GM21367 (cell line): ENCODE data around the gene WFDC10B.
"Not testable (repeated sequence)": the region's sequence is repeated elsewhere in the genome, so short reads cannot be mapped to it uniquely, and the experiment has no call there.

ENCODE experiments used
- ATAC-seq: cut with Tn5 transposase; IDR thresholded peaks from one replicate; pipeline ENCODE4 v1.9.1; 2021; ENCODE audit not compliant: unreplicated experiment

Gene WFDC10B

DNA sequence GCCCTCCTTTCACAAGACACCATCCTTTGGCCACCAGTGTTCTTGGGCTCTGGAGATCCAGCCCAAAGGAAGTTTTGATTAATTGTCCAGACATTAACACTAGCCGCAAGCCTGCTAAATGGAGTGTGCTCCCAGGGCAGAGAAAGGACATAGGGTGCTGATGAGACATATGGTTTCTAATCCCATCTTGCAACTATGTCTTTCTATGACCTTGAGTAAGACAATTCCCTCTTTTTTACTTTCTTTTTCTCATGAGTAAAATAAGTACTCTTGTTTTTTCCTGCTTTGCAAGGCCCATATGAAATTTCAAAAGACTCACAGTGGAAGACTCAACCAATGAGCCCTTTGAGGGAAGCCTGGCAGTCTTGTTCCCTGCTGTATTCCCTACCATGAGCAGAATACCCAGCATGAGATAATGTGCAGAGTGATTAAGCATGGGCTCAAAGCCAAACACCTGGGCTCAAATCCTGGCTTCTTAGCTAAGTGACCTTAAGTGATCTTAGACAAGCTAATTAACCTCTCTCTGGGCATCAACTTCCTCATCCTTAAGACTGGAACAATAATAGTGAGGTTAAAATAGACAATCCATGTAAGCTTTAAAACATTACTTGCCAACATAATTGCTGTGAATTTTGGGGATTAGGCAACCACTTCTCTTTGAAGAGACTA lies at the start of gene WFDC10B:
Gene WFDC10B, minus strand, starts transcription at position 51 of the 669 bp plus-strand sequence. CDS start 19,027 bp downstream, outside the sequence.
- ATAC-seq: no peak

DNA sequence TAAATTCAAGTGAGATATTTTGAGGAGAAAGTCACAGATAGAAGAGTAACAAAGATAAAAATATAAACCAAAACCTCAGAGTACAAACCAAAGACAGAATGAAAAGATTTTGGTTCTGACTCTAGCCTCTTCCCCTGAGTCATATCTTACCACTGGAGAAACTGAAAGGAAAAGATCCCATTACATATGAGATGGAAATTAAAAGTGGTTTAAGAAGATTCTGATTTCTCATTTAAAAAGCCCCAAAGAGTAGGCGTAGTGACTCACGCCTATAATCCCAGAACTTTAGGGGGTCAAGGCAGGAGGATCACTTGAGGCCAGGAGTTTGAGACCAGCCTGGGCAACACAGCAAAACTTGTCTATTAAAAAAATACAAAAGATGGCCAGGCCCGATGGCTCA lies 47.9 kb upstream of the WFDC10B start:
- ATAC-seq: no peak

- ATAC-seq: no peak
Observed at GRCh38 chr20:45751721-45752120, 46.9 kb upstream of the WFDC10B start.

DNA sequence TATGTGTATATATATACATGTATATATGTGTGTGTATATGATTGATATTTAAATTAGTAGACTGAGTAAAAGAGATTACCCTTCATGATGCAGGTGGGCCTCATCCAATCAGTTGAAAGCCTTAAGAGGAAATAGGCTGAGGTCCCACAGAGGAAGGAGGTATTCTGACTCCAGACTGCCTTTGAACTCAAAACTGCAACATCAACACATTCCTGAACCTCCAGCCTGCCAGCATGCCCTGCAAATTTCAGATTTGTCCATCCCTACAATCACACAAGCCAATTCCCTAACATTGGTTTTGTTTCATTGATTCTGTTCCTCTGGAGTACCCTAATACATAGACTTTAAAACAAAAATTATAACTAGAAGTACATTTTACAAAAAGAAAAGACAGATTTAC lies 40.2 kb upstream of the WFDC10B start:
- ATAC-seq: no peak

DNA sequence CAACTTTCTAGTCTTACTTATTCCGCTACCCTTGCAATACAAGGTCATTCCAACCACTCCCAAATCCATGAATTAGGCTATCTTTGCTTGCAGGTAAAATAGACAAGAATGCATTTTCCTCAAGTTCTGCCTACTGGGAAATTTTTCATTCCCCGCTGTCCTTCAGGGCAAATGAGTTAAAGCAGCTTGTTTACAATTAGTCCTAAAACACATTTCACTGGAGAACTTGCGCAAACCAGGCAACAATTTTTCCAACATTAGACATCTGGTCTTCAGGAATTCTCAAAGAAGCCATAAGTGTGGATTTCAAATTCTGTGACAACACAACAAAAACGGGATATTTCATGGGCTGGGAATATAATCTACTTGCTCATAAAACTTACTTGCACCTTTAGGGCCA lies 37.8 kb upstream of the WFDC10B start:
- no peak for ATAC-seq

GRCh38 chr20:45735988-45736387 lies 31.2 kb upstream of the WFDC10B start:
- no peak for ATAC-seq

- ATAC-seq: no peak
Observed at GRCh38 chr20:45735552-45735951, 30.7 kb upstream of the WFDC10B start.

DNA sequence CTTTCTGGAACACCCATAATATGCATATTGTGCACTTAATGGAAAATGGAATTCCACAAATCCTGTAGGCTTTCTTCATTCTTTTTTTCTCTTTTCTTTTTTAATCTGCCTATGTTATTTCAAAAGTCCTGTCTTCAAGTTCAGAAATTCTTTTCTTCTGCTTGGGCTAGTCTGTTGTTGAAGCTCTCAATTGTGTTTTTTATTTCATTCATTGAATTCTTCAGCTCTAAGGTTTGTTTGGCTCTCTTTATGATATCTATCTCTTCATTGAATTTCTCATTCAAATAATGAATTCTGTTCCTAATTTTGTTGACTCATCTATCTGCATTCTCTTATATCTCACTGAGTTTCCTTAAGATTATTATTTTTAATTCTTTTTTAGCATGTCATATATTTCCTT lies 27.4 kb upstream of the WFDC10B start:
- no peak for ATAC-seq

DNA sequence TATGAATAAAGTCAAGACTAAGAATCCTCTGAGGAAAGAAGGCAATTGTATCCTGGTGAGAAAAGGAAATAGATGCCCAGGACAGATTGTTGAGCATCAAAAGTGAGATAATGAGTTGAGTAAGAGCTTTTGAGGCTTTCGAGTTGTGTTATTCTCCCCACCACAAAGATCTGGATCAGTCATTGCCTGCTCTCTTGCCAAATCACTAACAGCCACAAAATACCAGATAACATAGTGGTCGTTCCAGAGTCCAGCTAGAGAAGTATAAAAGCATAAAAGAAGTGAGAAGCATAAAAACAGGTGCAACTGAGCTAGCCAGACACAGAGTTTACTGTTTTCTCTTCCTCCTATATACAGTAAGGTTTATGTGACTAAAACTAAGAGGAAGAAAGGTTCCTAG lies 22.2 kb upstream of the WFDC10B start:
- no peak for ATAC-seq

GRCh38 chr20:45725134-45725533 lies 20.3 kb upstream of the WFDC10B start:
- no peak for ATAC-seq

- ATAC-seq: no peak
Observed at GRCh38 chr20:45722047-45722446, 17.2 kb upstream of the WFDC10B start, which contains the start of gene SPINT4. Gene SPINT4 (plus strand): TSS chr20:45722347. CDS start chr20:45722368, 21 bp downstream.

DNA sequence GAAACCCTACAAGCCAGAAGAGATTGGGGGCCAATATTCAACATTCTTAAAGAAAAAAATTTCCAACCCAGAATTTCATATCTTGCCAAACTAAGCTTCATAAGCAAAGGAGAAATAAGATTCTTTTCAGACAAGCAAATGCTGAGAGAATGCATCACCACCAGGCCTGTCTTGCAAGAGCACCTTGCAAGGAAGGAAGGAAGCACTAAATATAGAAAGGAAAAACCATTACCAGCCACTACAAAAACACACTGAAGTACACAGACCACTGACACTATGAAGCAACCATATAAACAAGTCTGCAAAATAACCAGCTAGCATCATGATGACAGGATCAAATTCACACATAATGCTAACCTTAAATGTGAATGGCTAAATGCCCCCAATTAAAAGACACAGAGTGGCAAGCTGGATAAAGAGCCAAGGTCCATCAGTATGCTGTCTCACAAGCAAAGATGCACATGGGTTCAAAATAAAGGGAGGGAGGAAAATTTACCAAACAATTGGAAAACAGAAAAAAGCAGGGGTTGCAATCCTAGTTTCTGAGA lies 11.4 kb upstream of the WFDC10B start:
- not testable (repeated sequence) for ATAC-seq

DNA sequence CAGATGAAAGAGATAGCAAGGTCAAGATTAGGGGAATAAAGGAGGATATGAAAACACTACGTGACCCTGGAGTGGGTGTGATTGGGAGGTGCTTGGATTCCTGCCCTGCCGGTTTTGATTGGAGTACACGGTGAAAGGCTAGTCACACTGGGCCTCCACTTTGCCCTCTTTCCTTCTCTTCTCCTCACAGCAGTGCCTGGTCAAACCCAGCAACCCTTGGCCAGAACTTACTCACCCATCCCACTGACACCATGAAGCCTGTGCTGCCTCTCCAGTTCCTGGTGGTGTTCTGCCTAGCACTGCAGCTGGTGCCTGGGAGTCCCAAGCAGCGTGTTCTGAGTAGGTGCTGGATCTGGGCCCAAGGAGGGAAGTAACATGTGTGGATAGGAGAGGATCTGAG lies 2.9 kb downstream of the WFDC10B start, which contains the start of gene WFDC13:
Gene WFDC13, plus strand, starts transcription at position 166 of the 400 bp plus-strand sequence. Its CDS starts 86 bp downstream, at position 252.
- ATAC-seq: no peak

DNA sequence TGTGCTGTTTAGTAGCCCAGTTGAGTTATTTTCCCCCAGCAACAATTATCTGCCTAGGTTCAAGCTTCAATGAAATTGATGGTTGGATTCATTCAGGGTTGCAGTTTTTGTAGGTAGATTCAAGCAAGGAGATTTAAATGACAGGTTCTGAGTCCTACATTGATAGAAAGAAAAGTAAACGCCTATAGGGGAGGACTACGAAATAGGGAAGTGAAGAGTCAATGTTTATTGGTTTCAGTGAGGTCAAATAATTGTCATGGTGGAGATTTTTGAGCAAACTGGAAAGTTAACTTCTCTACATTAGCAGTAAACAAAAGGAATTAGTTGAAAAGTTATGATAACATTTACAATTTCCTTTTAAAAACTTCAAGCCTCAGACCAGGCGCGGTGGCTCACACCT lies 3.7 kb downstream of the WFDC10B start:
- ATAC-seq: no peak

DNA sequence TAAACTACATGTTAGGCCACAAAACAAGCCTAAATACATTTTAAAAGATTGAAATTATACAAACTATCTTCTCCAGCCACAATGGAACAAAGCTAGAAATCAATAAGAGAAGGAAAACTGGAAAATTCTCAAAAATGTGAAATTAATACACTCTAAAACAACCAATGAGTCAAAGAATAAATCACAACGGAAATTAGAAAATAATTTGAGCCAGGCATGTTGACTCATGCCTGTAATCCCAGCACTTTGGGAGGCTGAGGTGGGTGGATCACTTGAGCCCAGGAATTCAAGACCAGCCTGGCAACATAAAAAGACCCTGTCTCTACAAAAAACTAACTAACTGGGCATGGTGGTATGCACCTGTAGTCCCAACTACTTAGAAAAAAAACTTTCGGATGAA lies 9.3 kb downstream of the WFDC10B start:
- ATAC-seq: no peak

DNA sequence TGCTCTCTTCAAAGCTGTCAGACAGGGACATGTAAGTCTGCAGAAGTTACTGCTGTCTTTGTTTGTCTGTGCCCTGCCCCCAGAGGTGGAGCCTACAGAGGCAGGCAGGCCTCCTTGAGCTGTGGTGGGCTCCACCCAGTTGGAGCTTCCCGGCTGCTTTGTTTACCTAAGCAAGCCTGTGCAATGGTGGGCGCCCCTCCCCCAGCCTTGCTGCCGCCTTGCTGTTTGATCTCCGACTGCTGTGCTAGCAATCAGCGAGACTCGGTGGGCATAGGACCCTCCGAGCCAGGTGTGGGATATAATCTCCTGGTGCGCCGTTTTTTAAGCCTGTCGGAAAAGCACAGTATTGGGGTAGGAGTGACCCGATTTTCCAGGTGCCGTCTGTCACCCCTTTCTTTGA lies 11.5 kb downstream of the WFDC10B start:
- not testable (repeated sequence) for ATAC-seq

GRCh38 chr20:45685896-45686295 lies 18.9 kb downstream of the WFDC10B start:
- ATAC-seq: no peak

DNA sequence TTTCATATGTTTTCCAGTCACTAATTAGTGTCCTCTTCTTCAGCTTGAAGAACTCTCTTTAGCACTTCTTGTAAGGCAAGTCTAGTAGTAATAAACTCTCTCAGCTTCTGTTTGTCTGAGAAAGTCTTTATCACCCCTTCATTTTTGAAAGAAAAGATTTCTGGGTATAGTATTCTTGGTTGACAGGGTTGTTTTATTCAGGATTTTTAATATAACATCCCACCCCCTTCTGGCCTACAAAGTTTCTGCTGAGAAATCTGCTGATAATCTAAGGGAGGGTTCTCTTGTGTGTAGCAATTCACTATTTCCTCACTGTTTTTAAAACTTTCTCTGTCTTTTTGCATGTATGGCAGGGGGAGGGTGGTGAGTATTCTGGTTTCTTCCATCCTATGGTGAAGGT lies 25.2 kb downstream of the WFDC10B start:
- ATAC-seq: no peak

DNA sequence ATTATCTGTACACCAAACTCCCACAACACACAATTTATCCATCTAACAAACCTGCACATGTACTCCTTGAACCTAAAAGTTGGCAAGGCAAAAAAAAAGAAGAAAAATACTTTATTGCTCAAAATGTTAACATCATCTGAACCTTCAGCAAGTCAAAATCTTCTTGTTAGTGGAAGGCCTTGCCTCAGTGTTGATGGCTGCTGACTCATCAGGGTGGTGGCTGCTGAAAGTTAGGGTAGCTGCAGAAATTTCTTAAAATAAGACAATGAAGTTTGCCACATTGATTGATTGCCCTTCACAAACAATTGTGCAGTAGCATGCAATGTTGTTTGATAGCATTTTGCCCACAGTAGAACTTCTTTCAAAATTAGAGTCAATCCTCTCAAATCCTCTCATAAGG lies 32.1 kb downstream of the WFDC10B start:
- ATAC-seq: no peak

- no peak for ATAC-seq
Observed at GRCh38 chr20:45670139-45670538, 34.7 kb downstream of the WFDC10B start, which contains the start of gene WFDC11. Gene WFDC11 (minus strand): TSS chr20:45670239. CDS start chr20:45650600, 19,639 bp downstream.

DNA sequence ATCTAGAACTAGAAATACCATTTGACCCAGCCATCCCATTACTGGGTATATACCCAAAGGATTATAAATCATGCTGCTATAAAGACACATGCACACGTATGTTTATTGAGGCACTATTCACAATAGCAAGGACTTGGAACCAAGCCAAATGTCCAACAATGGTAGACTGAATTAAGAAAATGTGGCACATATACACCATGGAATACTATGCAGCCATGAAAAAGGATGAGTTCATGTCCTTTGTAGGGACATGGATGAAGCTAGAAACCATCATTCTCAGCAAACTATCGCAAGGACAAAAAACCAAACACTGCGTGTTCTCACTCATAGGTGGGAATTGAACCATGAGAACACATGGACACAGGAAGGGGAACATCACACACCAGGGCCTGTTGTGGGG lies 47.8 kb downstream of the WFDC10B start:
- not testable (repeated sequence) for ATAC-seq

DNA sequence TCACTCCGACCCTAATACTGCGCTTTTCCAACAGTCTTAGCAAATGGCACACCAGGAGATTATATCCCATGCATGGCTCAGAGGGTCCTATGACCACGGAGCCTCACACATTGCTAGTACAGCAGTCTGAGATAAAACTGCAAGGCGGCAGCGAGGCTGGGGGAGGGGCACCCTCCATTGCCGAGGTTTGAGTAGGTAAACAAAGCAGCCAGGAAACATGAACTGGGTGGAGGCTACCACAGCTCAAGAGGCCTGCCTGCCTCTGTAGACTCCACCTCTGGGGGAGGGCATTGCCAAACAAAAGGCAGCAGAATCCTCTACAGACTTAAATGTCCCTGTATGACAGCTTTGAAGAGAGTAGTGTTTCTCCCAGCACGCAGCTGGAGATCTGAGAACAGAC lies 53.1 kb downstream of the WFDC10B start:
- ATAC-seq: not testable (repeated sequence)
